K562 (cell line): ENCODE data around the gene LYPD6B. TPM values are rescaled to one million over a fixed set of nuclear protein-coding genes. Genes with fewer than 3 reads are reported as not detected.

Source experiments
- CC2D1A ChIP-seq: fragments of 450-650 bp; IDR thresholded peaks from 2 replicates; pipeline ENCODE4 v1.6.1; 2017; ENCODE audit warnings: mild to moderate bottlenecking
- KAT7 ChIP-seq: sonication (generic); formaldehyde crosslinking; IDR thresholded peaks from 2 replicates; pipeline ENCODE4 v1.8.0; 2022; ENCODE audit warnings: missing genetic modification reagents, mild to moderate bottlenecking, borderline replicate concordance
- KLF16 ChIP-seq: IDR thresholded peaks from 2 replicates; pipeline ENCODE4 v1.6.1; 2016; ENCODE audit warnings: antibody characterized with exemption
- OTX1 ChIP-seq: fragments of 450-650 bp; formaldehyde crosslinking; IDR thresholded peaks from 2 replicates; pipeline ENCODE4 v1.4.0; 2022; ENCODE audit warnings: mild to moderate bottlenecking
- RAD21 ChIP-seq, 2 experiments: fragments of 250-450 bp in 1 of 2; fragments of 450-650 bp in 1 of 2; sonication (Bioruptor Pico) in 1 of 2; formaldehyde crosslinking in 1 of 2; IDR thresholded peaks in 1 of 2; conservative IDR thresholded peaks in 1 of 2; 2 replicates each; pipeline versions ENCODE4 v1.4.0 to v1.8.0; 2020 to 2022; ENCODE audit warnings: mild to moderate bottlenecking in 2 of 2, moderate library complexity in 1 of 2
- SMC3 ChIP-seq: conservative IDR thresholded peaks from 2 replicates; pipeline ENCODE4 v1.6.1; 2011; ENCODE audit warnings: low read depth, low read length, improper control_type of control experiment; ENCODE audit not compliant: insufficient read depth
- SRF ChIP-seq, 2 experiments: fragments of 250-450, 450-650 bp in 1 of 2; sonication (Bioruptor Pico) in 1 of 2; sonication (generic) in 1 of 2; formaldehyde crosslinking; IDR thresholded peaks; 2 replicates each; pipeline versions ENCODE4 v1.5.0 to v1.5.1; 2020 to 2022; ENCODE audit warnings: mild to moderate bottlenecking in 1 of 2, missing genetic modification reagents in 1 of 2
- TRIM24 ChIP-seq, 2 experiments: fragments of 450-650 bp; IDR thresholded peaks; 2 replicates each; pipeline ENCODE4 v1.6.1; 2016
- polyA plus RNA-seq, 8 experiments: library from polyadenylated mRNA; depleted of rRNA in 4 of 8; stranded (reverse) in 5 of 8; unstranded in 3 of 8; fragments of >200 nt; fragmentation: Nextera tagmentation in 2 of 8; fragmentation: Illumina TruSeq in 1 of 8; extraction: Ambion mirVana in 2 of 8; extraction: Trizol in 1 of 8; gene quantifications; 2 replicates each; pipeline versions ENCODE4 v1.2.1 to v1.2.3, GENCODE V29; 2011 to 2014; ENCODE audit warnings: inconsistent platforms in 1 of 8, missing spikeins in 1 of 8
- total RNA-seq, 7 experiments: library from RNA; depleted of rRNA in 6 of 7; stranded (reverse); fragments of >200 nt in 6 of 7; fragmentation: Illumina TruSeq in 2 of 7; extraction: Trizol in 2 of 7; gene quantifications; 2 replicates each; pipeline versions ENCODE4 v1.2.1 to v1.2.3, GENCODE V29; 2011 to 2021; ENCODE audit warnings: low replicate concordance in 1 of 7
- TF ChIP-seq, protein P1 (sequence below), 2 experiments: fragments of 450-650 bp; formaldehyde crosslinking in 1 of 2; IDR thresholded peaks; 2 replicates each; pipeline versions ENCODE4 v1.4.0 to v1.6.1; 2014 to 2020; ENCODE audit warnings: mild to moderate bottlenecking in 2 of 2, borderline replicate concordance in 1 of 2, low read depth in 1 of 2
- TF ChIP-seq, protein P2 (sequence below): IDR thresholded peaks from 2 replicates; pipeline ENCODE4 v1.6.1; 2011; ENCODE audit warnings: borderline replicate concordance, low read depth, mild to moderate bottlenecking, moderate library complexity, low read length; ENCODE audit not compliant: insufficient read depth, poor library complexity, severe bottlenecking
- TF ChIP-seq, protein P3 (sequence below): fragments of 450-650 bp; conservative IDR thresholded peaks from 2 replicates; pipeline ENCODE4 v1.6.1; 2016; ENCODE audit warnings: missing genetic modification characterization, low read depth, mild to moderate bottlenecking, control low read depth, missing compliant biosample characterization

Gene LYPD6B
- total and polyA plus RNA-seq, 9 of the 15 experiments (the other 6 are each of a cell fraction or from before 2014, with no cell fraction given) = not detected

DNA sequence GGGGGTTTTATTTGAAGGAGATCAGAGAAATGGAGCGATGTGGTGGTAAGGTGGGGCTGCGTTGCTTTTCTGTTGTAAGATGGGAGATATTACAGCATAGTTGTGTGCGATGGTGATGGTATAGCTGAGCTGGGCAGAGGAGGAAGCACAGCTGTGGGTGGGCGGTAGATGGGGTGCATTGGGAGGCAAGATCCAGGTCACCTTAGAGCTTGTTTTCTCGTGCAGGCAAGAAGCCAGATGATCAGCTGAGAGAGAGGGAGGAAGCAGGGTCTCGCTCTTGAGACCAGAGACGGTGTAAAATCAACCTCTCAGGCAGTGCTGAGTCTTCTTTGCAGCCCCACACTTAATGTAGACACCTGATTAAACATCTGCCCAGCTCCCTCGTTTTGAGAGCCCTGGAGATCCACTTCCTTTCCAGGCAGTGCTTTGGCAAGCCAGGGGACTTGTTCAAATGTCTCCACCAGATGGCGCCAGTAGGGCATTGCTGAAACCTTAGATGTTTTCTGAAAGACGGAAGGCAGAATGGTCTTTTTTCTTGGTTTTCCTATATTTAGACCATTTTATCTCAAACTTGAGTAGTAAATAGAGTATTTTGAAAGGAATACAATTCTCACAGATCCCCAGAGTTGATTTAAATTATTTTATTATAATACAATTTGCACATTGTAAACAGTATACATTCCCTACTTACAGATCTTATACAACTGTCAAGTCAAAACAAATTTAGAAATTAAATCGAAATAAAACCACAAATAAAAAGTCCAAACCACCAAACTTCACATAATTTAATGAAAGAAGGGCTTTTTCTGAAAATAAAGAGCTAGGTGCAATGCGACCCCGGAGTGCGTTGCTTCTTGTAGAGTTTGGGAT, 21.1 kb upstream of the LYPD6B start (continued):
- TF ChIP-seq, protein P1, sequence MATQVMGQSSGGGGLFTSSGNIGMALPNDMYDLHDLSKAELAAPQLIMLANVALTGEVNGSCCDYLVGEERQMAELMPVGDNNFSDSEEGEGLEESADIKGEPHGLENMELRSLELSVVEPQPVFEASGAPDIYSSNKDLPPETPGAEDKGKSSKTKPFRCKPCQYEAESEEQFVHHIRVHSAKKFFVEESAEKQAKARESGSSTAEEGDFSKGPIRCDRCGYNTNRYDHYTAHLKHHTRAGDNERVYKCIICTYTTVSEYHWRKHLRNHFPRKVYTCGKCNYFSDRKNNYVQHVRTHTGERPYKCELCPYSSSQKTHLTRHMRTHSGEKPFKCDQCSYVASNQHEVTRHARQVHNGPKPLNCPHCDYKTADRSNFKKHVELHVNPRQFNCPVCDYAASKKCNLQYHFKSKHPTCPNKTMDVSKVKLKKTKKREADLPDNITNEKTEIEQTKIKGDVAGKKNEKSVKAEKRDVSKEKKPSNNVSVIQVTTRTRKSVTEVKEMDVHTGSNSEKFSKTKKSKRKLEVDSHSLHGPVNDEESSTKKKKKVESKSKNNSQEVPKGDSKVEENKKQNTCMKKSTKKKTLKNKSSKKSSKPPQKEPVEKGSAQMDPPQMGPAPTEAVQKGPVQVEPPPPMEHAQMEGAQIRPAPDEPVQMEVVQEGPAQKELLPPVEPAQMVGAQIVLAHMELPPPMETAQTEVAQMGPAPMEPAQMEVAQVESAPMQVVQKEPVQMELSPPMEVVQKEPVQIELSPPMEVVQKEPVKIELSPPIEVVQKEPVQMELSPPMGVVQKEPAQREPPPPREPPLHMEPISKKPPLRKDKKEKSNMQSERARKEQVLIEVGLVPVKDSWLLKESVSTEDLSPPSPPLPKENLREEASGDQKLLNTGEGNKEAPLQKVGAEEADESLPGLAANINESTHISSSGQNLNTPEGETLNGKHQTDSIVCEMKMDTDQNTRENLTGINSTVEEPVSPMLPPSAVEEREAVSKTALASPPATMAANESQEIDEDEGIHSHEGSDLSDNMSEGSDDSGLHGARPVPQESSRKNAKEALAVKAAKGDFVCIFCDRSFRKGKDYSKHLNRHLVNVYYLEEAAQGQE (IDR thresholded peaks at IDR 0.05; ENCODE audit: borderline replicate concordance) = peak; percentile 73; the same call in 1 of the 2 replicates
- TF ChIP-seq, protein P1 (CRISPR knock-in tag; IDR thresholded peaks at IDR 0.05; ENCODE audit: low read depth) = no peak
- TF ChIP-seq CC2D1A = no peak
- peak; percentile 89 to 94 for TF ChIP-seq RAD21 (CRISPR knock-in tag; conservative IDR thresholded peaks at IDR 0.05 in 1 of 2, IDR thresholded peaks at IDR 0.05 in 1 of 2)
- TF ChIP-seq OTX1 = 0 out of 2 replicates have a peak, but pooled peaks have one; percentile 14
- TF ChIP-seq KAT7 (CRISPR knock-in tag) = no peak
- TF ChIP-seq, protein P2, sequence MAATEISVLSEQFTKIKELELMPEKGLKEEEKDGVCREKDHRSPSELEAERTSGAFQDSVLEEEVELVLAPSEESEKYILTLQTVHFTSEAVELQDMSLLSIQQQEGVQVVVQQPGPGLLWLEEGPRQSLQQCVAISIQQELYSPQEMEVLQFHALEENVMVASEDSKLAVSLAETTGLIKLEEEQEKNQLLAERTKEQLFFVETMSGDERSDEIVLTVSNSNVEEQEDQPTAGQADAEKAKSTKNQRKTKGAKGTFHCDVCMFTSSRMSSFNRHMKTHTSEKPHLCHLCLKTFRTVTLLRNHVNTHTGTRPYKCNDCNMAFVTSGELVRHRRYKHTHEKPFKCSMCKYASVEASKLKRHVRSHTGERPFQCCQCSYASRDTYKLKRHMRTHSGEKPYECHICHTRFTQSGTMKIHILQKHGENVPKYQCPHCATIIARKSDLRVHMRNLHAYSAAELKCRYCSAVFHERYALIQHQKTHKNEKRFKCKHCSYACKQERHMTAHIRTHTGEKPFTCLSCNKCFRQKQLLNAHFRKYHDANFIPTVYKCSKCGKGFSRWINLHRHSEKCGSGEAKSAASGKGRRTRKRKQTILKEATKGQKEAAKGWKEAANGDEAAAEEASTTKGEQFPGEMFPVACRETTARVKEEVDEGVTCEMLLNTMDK = peak; percentile 31
- no peak for TF ChIP-seq TRIM24 (IDR thresholded peaks at IDR 0.05)
- 0 out of 2 replicates have a peak, but pooled peaks have one; percentile 6 for TF ChIP-seq KLF16
- TF ChIP-seq, protein P3, sequence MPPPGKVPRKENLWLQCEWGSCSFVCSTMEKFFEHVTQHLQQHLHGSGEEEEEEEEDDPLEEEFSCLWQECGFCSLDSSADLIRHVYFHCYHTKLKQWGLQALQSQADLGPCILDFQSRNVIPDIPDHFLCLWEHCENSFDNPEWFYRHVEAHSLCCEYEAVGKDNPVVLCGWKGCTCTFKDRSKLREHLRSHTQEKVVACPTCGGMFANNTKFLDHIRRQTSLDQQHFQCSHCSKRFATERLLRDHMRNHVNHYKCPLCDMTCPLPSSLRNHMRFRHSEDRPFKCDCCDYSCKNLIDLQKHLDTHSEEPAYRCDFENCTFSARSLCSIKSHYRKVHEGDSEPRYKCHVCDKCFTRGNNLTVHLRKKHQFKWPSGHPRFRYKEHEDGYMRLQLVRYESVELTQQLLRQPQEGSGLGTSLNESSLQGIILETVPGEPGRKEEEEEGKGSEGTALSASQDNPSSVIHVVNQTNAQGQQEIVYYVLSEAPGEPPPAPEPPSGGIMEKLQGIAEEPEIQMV (tag) = no peak
- TF ChIP-seq SMC3 = peak; percentile 95
- TF ChIP-seq SRF (CRISPR knock-in tag; IDR thresholded peaks at IDR 0.05) = peak in 1 of 2 experiments; percentile 60; a peak in 1 of 4 replicates
